Mesothelial cell of epicardium (in vitro differentiated cells): ENCODE measurements around the gene TOP2B. TPM values are rescaled to one million over a fixed set of nuclear protein-coding genes. Genes with fewer than 3 reads are reported as not detected.
A peak's percentile ranks its signal among the peaks of the same experiment; 100 is the strongest.

Source experiments
- DNase-seq, 2 experiments: peaks; one replicate each; pipeline ENCODE4 v3.0.0; 2021; ENCODE audit warnings: low spot score in 2 of 2; ENCODE audit not compliant: unreplicated experiment in 2 of 2
- H3K27ac Mint-ChIP-seq: 2 replicates; pipeline ENCODE4 v1.8.0; 2021; ENCODE audit warnings: mixed read lengths
- H3K27me3 Mint-ChIP-seq: 2 replicates; pipeline ENCODE4 v1.8.0; 2021; ENCODE audit warnings: low read depth, mixed read lengths
- H3K36me3 Mint-ChIP-seq: 2 replicates; pipeline ENCODE4 v1.8.0; 2021; ENCODE audit warnings: mixed read lengths
- H3K4me1 Mint-ChIP-seq: 2 replicates; pipeline ENCODE4 v1.8.0; 2021; ENCODE audit warnings: mixed read lengths
- H3K4me3 Mint-ChIP-seq: 2 replicates; pipeline ENCODE4 v1.8.0; 2021; ENCODE audit warnings: mild to moderate bottlenecking, moderate library complexity, mixed read lengths
- H3K9me3 Mint-ChIP-seq: 2 replicates; pipeline ENCODE4 v1.8.0; 2021; ENCODE audit warnings: mixed read lengths
- total RNA-seq: library from RNA; stranded (reverse); gene quantifications from 3 replicates; pipeline ENCODE4 v1.2.1, GENCODE V29; 2021
- TF ChIP-seq, protein P1 (sequence below): fragments of 200-600 bp; sonication (generic); IDR thresholded peaks from one replicate; pipeline ENCODE4 v1.5.0; 2021; ENCODE audit warnings: antibody characterized with exemption; ENCODE audit not compliant: unreplicated experiment

Gene TOP2B
- total RNA-seq, 1 donor from 2014 or later, result 203 TPM

GRCh38 chr3:25586553-25586952 is 78.2 kb downstream of the TOP2B start:
- no peak overlapping the region for H3K27ac Mint-ChIP-seq

GRCh38 chr3:25586167-25586505 is 78.6 kb downstream of the TOP2B start:
- Mint-ChIP-seq H3K4me3 (no peak overlapping the region), H3K36me3 (peaks cover 60% of the 10 kb centered on the region), H3K4me1 (peaks cover 27% of the 10 kb centered on the region), H3K27me3 (no peaks in the 10 kb centered on the region), H3K27ac (peak overlapping the region; percentile 6), H3K9me3 (peaks cover 7% of the 10 kb centered on the region)
- TF ChIP-seq, protein P1, sequence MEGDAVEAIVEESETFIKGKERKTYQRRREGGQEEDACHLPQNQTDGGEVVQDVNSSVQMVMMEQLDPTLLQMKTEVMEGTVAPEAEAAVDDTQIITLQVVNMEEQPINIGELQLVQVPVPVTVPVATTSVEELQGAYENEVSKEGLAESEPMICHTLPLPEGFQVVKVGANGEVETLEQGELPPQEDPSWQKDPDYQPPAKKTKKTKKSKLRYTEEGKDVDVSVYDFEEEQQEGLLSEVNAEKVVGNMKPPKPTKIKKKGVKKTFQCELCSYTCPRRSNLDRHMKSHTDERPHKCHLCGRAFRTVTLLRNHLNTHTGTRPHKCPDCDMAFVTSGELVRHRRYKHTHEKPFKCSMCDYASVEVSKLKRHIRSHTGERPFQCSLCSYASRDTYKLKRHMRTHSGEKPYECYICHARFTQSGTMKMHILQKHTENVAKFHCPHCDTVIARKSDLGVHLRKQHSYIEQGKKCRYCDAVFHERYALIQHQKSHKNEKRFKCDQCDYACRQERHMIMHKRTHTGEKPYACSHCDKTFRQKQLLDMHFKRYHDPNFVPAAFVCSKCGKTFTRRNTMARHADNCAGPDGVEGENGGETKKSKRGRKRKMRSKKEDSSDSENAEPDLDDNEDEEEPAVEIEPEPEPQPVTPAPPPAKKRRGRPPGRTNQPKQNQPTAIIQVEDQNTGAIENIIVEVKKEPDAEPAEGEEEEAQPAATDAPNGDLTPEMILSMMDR, result no peak
- no peak for DNase-seq

More at GRCh38 chr3:25586553-25586952, 78.2 kb downstream of the TOP2B start:
- Mint-ChIP-seq H3K9me3 (peaks cover 7% of the 10 kb centered on the region), H3K36me3 (peaks cover 60% of the 10 kb centered on the region), H3K27me3 (no peaks in the 10 kb centered on the region), H3K4me3 (no peak overlapping the region), H3K4me1 (peaks cover 32% of the 10 kb centered on the region)
- DNase-seq, result no peak
- TF ChIP-seq, protein P1, result no peak

DNA sequence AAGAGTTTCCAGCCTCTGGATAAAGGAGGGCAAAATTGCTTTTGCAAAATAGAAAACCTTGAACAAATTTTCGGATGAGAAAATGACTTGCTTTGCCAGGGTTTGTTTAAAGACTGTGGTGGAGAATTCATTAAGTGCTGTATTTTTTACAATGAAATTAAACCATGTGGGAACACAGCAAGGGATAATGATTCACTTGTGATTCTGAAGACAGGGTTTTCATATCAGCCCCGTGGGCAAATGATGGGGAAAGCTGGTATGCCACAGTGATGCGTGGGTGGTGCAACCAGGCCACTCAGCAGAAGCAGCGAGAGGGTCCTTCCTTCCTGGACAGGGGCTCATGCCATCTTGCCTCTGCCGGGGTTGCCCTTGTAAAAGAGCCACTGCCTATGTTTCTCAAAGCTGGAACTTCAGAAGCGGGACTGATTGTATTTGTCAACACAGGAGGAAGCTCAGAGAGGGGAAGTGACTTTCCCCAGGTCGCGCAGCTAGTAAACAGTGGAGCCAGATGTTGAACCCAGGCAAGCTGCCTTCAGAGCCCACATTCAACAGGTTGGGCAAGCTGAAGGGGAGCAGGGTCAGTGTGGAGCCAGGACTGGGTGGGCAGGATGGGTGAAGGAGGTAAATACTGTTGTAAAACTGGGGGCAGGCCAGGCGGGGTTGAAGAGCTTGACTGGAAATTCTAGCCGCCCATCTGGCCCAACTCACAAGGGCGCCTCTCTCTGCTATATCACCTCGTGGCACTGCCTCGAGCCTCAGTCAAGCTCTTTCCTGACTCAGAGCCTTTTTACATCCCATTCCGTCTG is 79.1 kb downstream of the TOP2B start:
- peaks cover 7% of the 10 kb centered on the region for H3K9me3 Mint-ChIP-seq
- DNase-seq, result no peak
- peak overlapping the region; percentile 6 for H3K27ac Mint-ChIP-seq
- TF ChIP-seq, protein P1, result no peak
- H3K4me1 Mint-ChIP-seq, result peaks cover 26% of the 10 kb centered on the region
- H3K27me3 Mint-ChIP-seq, result no peaks in the 10 kb centered on the region
- no peak overlapping the region for H3K4me3 Mint-ChIP-seq
- H3K36me3 Mint-ChIP-seq, result peaks cover 62% of the 10 kb centered on the region

DNA sequence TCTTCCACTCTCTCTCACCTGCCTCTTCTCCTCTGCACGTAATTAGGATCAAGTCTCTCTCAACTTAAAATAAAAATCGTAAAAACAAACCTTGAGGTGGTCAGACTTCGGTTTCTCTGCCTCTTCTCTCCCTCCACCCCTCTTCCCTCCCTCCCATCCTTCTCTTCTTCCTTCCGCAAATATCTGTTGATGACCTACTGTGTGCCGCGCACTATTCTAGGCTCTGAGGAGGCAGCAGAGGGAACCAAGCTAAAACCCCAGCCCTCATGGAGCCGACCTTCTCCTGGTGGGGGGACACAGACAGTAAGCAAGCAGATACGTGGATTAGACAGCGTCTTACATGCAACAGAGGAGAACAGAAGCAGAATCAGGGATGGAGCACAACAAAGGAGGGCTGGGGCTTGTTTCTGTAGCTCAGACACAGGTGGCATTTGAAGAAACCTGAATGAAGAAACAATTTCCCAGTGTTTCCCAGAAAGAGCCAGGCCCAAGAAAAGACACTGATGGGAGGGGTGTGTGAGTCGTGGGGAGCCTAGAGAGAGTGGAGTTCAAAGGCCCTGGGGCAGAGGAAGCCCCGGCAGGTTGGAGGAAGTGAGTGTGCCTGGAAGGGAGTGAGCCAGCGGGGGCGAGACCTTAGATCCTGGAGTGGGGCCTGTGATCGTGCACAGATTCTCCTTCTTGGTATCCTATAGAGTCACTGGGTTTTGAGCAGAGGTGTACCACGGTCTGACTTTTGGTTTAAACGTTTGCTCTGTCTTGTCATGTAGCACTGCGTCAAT is 80.5 kb downstream of the TOP2B start:
- Mint-ChIP-seq H3K27me3 (no peaks in the 10 kb centered on the region), H3K36me3 (peaks cover 54% of the 10 kb centered on the region), H3K4me1 (peaks cover 17% of the 10 kb centered on the region), H3K27ac (peak overlapping the region; percentile 57), H3K9me3 (peaks cover 7% of the 10 kb centered on the region), H3K4me3 (no peak overlapping the region)
- DNase-seq, result no peak
- TF ChIP-seq, protein P1, result no peak

DNA sequence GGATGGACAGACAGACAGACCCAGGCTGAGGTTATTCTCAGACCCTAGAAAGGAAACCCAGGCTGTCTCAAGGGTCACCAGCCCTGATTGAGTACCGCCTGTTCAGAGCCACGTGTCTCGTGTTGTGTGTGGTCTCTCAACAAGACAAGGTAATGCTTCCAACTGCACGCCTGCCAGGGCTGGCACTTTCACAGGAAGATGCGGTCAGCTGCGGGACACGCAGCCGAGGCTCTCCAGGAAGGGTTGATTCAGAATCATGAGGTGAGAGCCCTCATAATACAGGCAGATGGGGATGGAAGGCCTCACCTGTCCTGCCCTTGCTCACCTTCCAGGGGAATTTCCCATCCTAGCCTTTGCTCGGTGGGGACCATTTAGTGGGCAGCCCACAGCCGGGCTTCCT is 81.4 kb downstream of the TOP2B start:
- TF ChIP-seq, protein P1, result no peak
- H3K27ac Mint-ChIP-seq, result peak overlapping the region; percentile 26
- H3K36me3 Mint-ChIP-seq, result peaks cover 49% of the 10 kb centered on the region
- DNase-seq, result no peak
- no peaks in the 10 kb centered on the region for H3K27me3 Mint-ChIP-seq
- no peak overlapping the region for H3K4me3 Mint-ChIP-seq
- peaks cover 14% of the 10 kb centered on the region for H3K4me1 Mint-ChIP-seq
- H3K9me3 Mint-ChIP-seq, result peaks cover 7% of the 10 kb centered on the region
